NB4 (cell line): Measurements from ENCODE around the gene ZNF688.

ENCODE experiments used
- MAX ChIP-seq: IDR thresholded peaks from 2 replicates; pipeline ENCODE4 v1.6.1; 2011; ENCODE audit warnings: low read depth, low read length
- POLR2A ChIP-seq: IDR thresholded peaks from 2 replicates; pipeline ENCODE4 v1.6.1; 2011; ENCODE audit warnings: mild to moderate bottlenecking; ENCODE audit not compliant: insufficient read length; ENCODE audit errors: extremely low read depth

- no peak for TF ChIP-seq MAX
- TF ChIP-seq POLR2A = no peak
Observed at GRCh38 chr16:30548416-30549253, 22.9 kb downstream of the ZNF688 start.
